Brain microvascular endothelial cell (primary cell): Measurements from ENCODE around the gene WNK1.

Experiments used
- DNase-seq: peaks from one replicate; pipeline ENCODE4 v3.0.0-alpha.2; 2020
- H3K27ac ChIP-seq: fragments of 250-450 bp; sonication (Bioruptor Pico); 2 replicates; pipeline ENCODE4 v1.5.1; 2020; ENCODE audit warnings: mild to moderate bottlenecking, moderate library complexity
- H3K27me3 ChIP-seq: fragments of 250-450 bp; sonication (Bioruptor Pico); replicated peaks from 2 replicates; pipeline ENCODE4 v1.5.1; 2020; ENCODE audit warnings: mild to moderate bottlenecking
- H3K36me3 ChIP-seq: fragments of 250-450 bp; sonication (Bioruptor Pico); replicated peaks from 2 replicates; pipeline ENCODE4 v1.5.1; 2020; ENCODE audit warnings: mild to moderate bottlenecking
- H3K4me3 ChIP-seq: 2 replicates; pipeline ENCODE4 v1.5.1; 2011; ENCODE audit warnings: low read depth, mild to moderate bottlenecking, control low read depth, low read length, moderate library complexity
- in situ Hi-C: cut with HindIII; loops from 2 replicates; pipeline ENCODE4 v1.10.0; 2017; ENCODE audit warnings: low sequenced_read_pairs, low pct_ligation_motif_present
- TF ChIP-seq, protein P1 (sequence below): IDR thresholded peaks from 2 replicates; pipeline ENCODE4 v1.5.1; 2011; ENCODE audit warnings: low read depth, mild to moderate bottlenecking, moderate library complexity, low read length, control low read depth, inconsistent platforms; ENCODE audit errors: missing control alignments

The WNK1 gene

GRCh38 chr12:750366-751191, 1.8 kb upstream of the WNK1 start:
- peak overlapping the region; percentile 44 for H3K4me3 ChIP-seq
- TF ChIP-seq, protein P1, sequence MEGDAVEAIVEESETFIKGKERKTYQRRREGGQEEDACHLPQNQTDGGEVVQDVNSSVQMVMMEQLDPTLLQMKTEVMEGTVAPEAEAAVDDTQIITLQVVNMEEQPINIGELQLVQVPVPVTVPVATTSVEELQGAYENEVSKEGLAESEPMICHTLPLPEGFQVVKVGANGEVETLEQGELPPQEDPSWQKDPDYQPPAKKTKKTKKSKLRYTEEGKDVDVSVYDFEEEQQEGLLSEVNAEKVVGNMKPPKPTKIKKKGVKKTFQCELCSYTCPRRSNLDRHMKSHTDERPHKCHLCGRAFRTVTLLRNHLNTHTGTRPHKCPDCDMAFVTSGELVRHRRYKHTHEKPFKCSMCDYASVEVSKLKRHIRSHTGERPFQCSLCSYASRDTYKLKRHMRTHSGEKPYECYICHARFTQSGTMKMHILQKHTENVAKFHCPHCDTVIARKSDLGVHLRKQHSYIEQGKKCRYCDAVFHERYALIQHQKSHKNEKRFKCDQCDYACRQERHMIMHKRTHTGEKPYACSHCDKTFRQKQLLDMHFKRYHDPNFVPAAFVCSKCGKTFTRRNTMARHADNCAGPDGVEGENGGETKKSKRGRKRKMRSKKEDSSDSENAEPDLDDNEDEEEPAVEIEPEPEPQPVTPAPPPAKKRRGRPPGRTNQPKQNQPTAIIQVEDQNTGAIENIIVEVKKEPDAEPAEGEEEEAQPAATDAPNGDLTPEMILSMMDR = no peak
- in situ Hi-C loops = no loop called here
- no peaks in the 10 kb centered on the region for H3K27me3 ChIP-seq
- no peak for DNase-seq
- H3K27ac ChIP-seq = no peak overlapping the region
- no peaks in the 10 kb centered on the region for H3K36me3 ChIP-seq

GRCh38 chr12:751192-751998, 984 bp upstream of the WNK1 start:
- Histone ChIP-seq H3K27me3 (no peaks in the 10 kb centered on the region), H3K27ac (peak overlapping the region; percentile 3), H3K36me3 (no peaks in the 10 kb centered on the region), H3K4me3 (peak overlapping the region; percentile 50)
- in situ Hi-C loops = no loop called here
- TF ChIP-seq, protein P1 = peak; percentile 90
- peak; percentile 94 for DNase-seq

DNA sequence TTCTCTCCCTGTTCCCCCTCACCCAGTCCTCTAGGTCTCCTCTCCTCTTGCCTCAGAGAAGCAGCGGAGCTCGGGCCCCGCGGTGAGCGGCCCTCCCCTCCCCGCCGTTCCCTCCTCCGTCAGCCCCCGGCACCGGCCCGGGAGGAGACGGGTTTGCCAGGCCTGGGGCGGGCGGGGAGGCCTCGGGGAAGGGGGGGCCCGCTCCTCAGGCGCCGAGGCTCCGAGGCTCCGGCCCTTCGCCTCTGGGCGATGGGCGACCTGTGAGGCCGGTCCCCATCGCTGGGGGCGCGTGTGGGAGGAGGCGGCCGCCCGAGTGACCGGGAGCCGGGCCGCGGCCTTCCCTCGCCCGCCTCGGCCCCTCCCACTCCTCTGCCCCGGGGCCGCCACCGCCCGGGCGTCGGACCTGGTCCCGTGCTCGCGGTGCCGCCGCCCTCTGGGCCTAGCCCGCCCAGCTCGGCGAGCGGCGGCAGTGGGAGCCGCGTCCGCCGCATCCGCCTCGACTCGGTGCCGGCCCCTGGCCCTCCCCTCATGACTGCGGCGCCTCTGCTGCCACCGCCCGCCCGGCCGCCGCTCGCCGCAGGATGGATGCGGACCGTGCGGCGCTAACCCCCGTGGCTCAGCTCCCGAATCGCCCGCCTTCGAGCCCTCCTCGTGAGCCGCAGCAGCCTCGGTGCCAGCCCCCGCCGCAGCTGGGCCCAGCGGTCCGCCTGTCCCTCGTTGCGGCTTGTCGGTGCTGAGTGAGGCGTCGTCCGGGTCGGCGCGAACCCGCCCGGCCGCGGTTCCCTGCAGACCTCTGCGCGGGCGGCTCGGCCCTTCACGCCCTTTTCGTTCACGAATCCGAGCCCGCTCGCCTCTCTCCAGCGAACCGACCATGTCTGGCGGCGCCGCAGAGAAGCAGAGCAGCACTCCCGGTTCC, 574 bp downstream of the WNK1 start:
- peak; percentile 18 for DNase-seq
- Histone ChIP-seq H3K27me3 (no peaks in the 10 kb centered on the region), H3K27ac (peak overlapping the region; percentile 55), H3K4me3 (peak overlapping the region; percentile 80), H3K36me3 (no peaks in the 10 kb centered on the region)
- in situ Hi-C loops = no loop called here
- TF ChIP-seq, protein P1 = no peak

GRCh38 chr12:753611-754472, 1.5 kb downstream of the WNK1 start:
- Histone ChIP-seq H3K27ac (peak overlapping the region; percentile 55), H3K27me3 (no peaks in the 10 kb centered on the region), H3K4me3 (peak overlapping the region; percentile 80), H3K36me3 (no peaks in the 10 kb centered on the region)
- DNase-seq = no peak
- in situ Hi-C loops = no loop called here
- TF ChIP-seq, protein P1 = no peak

- DNase-seq = no peak
Measured at GRCh38 chr12:754473-754820, 2.1 kb downstream of the WNK1 start.

More at GRCh38 chr12:754473-754820, 2.1 kb downstream of the WNK1 start:
- H3K4me3 ChIP-seq = peak overlapping the region; percentile 80
- H3K27me3 ChIP-seq = no peaks in the 10 kb centered on the region
- in situ Hi-C loops = no loop called here
- H3K36me3 ChIP-seq = no peaks in the 10 kb centered on the region
- TF ChIP-seq, protein P1 = no peak
- H3K27ac ChIP-seq = no peak overlapping the region
